ENCODE data around the gene FAM83G.

Gene FAM83G

DNA sequence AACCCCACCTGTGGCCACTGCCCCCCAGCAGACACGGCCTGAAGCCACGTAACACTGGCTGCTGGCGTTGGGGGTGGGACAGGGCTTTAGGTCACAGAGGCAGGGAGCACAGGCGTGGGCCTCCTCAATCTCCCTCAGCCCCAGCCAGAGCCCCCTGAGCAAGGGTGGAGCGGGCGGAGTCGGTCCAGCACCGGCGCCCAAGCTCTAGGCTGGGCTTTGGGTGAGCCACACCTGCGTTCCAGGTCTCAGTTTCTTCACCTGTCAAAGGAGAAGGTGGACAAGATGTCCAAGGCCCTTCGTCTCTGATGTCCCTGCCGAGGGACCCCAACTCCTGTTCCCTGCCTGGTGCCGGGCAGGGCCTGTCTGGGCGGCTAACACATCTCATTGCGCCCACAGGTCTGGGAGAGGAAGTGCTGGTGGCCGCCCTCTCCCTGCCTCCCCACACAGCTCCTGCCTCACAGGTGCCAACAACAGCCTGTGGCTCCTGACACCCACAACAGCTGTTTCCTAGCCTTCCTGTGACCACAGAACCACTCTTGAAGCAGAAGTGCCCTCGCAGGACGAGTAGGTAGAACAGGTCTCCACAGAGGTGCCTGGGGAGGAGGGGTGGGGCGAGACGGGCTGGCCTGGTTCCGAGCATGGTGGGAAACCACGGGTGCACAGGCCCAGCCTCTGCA lies 12.0 kb downstream of the FAM83G start:
- TF ChIP-seq, protein P1, sequence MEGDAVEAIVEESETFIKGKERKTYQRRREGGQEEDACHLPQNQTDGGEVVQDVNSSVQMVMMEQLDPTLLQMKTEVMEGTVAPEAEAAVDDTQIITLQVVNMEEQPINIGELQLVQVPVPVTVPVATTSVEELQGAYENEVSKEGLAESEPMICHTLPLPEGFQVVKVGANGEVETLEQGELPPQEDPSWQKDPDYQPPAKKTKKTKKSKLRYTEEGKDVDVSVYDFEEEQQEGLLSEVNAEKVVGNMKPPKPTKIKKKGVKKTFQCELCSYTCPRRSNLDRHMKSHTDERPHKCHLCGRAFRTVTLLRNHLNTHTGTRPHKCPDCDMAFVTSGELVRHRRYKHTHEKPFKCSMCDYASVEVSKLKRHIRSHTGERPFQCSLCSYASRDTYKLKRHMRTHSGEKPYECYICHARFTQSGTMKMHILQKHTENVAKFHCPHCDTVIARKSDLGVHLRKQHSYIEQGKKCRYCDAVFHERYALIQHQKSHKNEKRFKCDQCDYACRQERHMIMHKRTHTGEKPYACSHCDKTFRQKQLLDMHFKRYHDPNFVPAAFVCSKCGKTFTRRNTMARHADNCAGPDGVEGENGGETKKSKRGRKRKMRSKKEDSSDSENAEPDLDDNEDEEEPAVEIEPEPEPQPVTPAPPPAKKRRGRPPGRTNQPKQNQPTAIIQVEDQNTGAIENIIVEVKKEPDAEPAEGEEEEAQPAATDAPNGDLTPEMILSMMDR (IDR thresholded peaks at IDR 0.05; ENCODE audit: insufficient read depth, low read depth, low read length, missing control alignments): no peak
- DNase-seq (ENCODE audit: low read depth): no peak
- H3K4me3 ChIP-seq (ENCODE audit: low read length): no peak overlapping the region

DNA sequence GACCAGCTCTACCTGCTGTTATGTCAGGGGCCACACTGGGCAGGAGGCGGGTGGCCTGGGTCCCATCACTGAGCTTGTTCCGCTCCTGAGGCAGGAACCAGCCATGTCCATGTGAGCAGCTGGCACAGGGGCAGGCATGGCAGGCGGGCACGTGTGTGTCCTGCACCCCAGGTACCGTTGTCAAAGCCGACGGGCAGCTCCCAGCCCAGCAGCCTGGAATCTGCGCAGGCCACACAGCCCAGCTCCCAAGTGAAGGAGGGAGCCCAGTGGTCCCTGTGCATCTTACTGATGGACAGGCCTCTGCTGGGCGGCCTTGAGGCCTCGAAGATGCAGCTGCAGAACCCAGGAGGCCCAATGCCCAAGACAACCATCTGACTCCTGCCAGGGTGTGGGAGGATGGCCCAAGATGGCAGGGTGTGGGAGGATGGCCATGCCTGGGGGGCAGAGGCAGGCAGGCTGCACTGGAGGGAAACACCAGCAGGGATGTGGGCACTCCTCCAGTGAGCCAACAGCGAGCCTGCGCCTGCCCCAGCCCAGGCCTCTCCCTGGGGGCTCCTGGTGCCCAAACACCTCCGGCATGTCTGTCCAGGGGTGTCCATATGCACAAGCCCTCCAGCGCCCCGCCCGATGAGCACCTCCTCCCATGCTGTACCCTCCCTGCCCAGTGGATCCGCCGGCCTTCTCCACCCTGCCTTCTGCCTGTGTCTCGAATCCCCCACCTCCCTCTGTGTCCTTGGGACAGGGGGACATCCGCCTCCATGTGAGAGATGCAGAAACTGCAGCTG lies 12.8 kb downstream of the FAM83G start:
- no peak overlapping the region for H3K4me3 ChIP-seq (ENCODE audit: low read length)
- no peak for DNase-seq (ENCODE audit: low read depth)
- TF ChIP-seq, protein P1 (IDR thresholded peaks at IDR 0.05; ENCODE audit: insufficient read depth, low read depth, low read length, missing control alignments): no peak

DNA sequence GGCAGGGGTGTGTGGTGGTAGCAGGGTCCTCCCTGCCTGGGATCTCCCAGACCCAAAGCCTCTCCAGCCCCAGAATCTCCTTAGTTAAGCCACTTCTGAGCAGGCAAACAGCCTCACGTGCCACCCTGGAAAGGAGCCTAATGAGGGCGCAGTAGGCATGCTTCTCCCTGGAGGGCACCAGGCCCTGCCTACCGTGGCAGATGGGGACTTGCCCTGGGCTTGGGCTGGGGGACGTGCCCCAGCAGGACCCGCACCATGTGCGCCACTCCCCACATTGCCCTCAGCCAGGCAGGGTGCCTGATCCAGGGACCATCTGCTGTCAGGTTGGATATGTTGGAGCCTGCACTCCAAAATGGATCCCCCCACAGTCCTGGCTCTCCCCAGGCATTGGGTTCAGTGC lies 14.2 kb downstream of the FAM83G start:
- H3K4me3 ChIP-seq (ENCODE audit: low read length): no peak overlapping the region
- no peak for DNase-seq (ENCODE audit: low read depth)

DNA sequence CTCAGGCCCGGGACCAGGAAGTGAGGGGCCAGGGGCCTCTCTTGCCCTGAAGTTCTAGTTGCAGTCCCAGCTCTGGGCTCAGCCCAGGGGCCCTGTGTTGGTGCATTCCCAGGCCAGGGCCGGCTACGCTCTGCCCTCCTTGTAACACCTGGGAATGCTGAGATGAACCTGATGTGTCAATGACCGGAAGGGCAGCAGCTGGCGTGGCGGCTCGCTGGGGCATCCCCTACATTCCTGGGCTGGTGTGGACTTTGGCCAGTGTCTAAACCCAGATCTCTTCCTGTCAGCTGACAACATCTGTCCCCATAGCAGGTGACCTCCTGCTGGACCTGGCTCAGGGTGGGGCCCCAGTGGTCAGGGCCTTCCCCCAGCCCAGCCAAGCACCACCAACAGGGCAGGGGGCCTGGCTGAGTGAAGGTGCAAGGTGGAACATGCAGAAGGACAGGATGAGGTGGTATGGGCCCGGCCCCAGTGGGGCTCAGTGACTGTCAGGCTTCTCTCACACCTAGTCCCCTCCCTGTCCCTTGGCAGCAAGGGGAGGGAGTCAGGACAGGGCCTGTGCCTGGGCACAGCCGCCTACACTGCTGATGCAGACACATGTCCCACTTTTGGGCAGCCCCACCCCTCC lies 15.9 kb downstream of the FAM83G start:
- DNase-seq (ENCODE audit: low read depth): no peak
- TF ChIP-seq, protein P1 (IDR thresholded peaks at IDR 0.05; ENCODE audit: insufficient read depth, low read depth, low read length, missing control alignments): no peak
- no peak overlapping the region for H3K4me3 ChIP-seq (ENCODE audit: low read length)

More for the DNA sequence above, 14.2 kb downstream of the FAM83G start:
- TF ChIP-seq, protein P1 (IDR thresholded peaks at IDR 0.05; ENCODE audit: insufficient read depth, low read depth, low read length, missing control alignments): peak; percentile 4

DNA sequence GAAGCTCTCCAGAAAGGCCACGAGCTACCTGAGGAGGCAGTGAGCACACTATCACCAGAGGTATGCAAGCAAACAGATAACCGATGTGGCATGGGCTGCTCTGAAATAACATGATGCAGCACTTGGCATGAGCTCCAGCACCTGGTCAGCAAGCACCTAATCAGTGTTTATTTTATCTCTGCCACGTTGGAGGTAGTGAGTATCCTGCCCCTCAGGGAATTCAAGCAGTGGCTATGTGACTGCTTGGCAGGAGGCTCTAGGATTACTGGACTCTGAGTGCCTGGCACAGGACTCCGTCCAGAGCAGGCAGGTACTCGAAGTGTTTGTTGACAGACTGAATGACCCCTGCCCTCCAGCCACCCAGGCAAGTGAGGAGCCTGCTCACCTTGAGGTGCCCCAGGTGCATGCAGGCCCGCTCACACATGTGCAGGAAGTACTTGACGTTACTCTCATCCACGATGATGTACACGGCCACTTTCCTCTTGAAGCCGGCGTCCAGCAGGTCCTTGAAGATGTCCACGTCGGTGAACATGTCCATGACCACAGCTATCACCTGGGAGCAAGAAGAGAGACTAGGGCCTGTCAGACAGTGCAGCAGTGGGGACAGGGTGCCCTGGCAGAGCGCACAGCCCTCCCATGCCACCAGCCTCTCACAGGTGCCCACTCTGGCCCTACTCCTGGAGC lies 16.6 kb downstream of the FAM83G start:
- no peak overlapping the region for H3K4me3 ChIP-seq (ENCODE audit: low read length)
- TF ChIP-seq, protein P1 (IDR thresholded peaks at IDR 0.05; ENCODE audit: insufficient read depth, low read depth, low read length, missing control alignments): no peak
- no peak for DNase-seq (ENCODE audit: low read depth)

DNA sequence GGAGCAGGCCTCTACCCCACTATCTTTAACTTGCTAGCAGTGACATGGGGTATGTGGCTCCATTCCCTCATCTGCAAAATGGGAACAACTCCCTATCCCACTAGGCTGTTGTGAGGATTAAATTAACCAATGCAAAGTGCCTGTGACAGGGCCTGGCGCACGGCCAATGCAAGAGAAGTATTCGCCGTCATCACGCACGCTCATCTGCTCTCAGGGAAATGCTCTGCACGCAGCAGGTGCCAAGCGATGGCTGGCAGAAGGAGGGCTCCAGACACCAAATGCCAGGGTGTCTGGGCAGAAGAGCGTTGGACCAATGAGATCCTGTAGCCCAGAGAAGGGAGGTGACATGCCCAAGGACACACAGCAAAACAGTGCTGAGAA lies 17.3 kb downstream of the FAM83G start:
- H3K4me3 ChIP-seq (ENCODE audit: low read length): no peak overlapping the region
- no peak for DNase-seq (ENCODE audit: low read depth)
- TF ChIP-seq, protein P1 (IDR thresholded peaks at IDR 0.05; ENCODE audit: insufficient read depth, low read depth, low read length, missing control alignments): no peak
